ENCODE measurements around the gene CCDC85A. TPM values are rescaled to one million over a fixed set of nuclear protein-coding genes. Genes with fewer than 3 reads are reported as not detected.

The CCDC85A gene
- total and polyA plus RNA-seq, 2 experiments from 2014 or later, result 2.5 to 3.3 TPM

- DNase-seq (ENCODE audit: low spot score), result no peak
- no peak overlapping the region for H3K4me3 ChIP-seq
- no peak overlapping the region for H2AFZ ChIP-seq
- no peaks in the 10 kb centered on the region for H3K9me3 ChIP-seq (ENCODE audit: low read depth)
- no peak overlapping the region for H3K27ac ChIP-seq
- no peak overlapping the region for H3K4me2 ChIP-seq
- TF ChIP-seq EZH2 (IDR thresholded peaks at IDR 0.05; ENCODE audit: borderline replicate concordance) (no peak), CTCF (IDR thresholded peaks at IDR 0.05; ENCODE audit: poor library complexity) (no peak), EZH2phosphoT487 (IDR thresholded peaks at IDR 0.05; ENCODE audit: low read depth, severe bottlenecking, unreplicated experiment) (no peak)
- H3K27me3 ChIP-seq, result no peaks in the 10 kb centered on the region
- no peaks in the 10 kb centered on the region for H3K36me3 ChIP-seq (replicated peaks; ENCODE audit: insufficient read depth, low read depth)
- WGBS (ENCODE audit: low lambda C conversion rate, missing lambda C conversion rate), result 49% methylated on average over 2 of the region's 2 CpGs
- H4K20me1 ChIP-seq (ENCODE audit: insufficient read depth, poor library complexity, severe bottlenecking), result no peaks in the 10 kb centered on the region
- H3K9me2 ChIP-seq (replicated peaks; ENCODE audit: insufficient read depth), result no peaks in the 10 kb centered on the region
- H3K4me1 ChIP-seq (ENCODE audit: insufficient read depth), result peaks cover 7% of the 10 kb centered on the region
- no peaks in the 10 kb centered on the region for H3K79me2 ChIP-seq
Observed at GRCh38 chr2:56314796-56315195, 131.0 kb downstream of the CCDC85A start.

- no peaks in the 10 kb centered on the region for H3K27me3 ChIP-seq
- H2AFZ ChIP-seq, result no peak overlapping the region
- H3K9me2 ChIP-seq (replicated peaks; ENCODE audit: insufficient read depth), result no peaks in the 10 kb centered on the region
- H3K4me3 ChIP-seq, result no peak overlapping the region
- DNase-seq (ENCODE audit: low spot score), result no peak
- H3K4me2 ChIP-seq, result no peak overlapping the region
- H3K27ac ChIP-seq, result no peak overlapping the region
- no peak for TF ChIP-seq EZH2phosphoT487 (IDR thresholded peaks at IDR 0.05; ENCODE audit: low read depth, severe bottlenecking, unreplicated experiment)
- TF ChIP-seq CTCF (IDR thresholded peaks at IDR 0.05; ENCODE audit: poor library complexity), result no peak
- TF ChIP-seq EZH2 (IDR thresholded peaks at IDR 0.05; ENCODE audit: borderline replicate concordance), result no peak
- H3K4me1 ChIP-seq (ENCODE audit: insufficient read depth), result peaks cover 7% of the 10 kb centered on the region
- no peaks in the 10 kb centered on the region for H3K36me3 ChIP-seq (replicated peaks; ENCODE audit: insufficient read depth, low read depth)
- H3K9me3 ChIP-seq (ENCODE audit: low read depth), result no peaks in the 10 kb centered on the region
- no peaks in the 10 kb centered on the region for H3K79me2 ChIP-seq
- H4K20me1 ChIP-seq (ENCODE audit: insufficient read depth, poor library complexity, severe bottlenecking), result no peaks in the 10 kb centered on the region
Observed at GRCh38 chr2:56315376-56315775, 131.6 kb downstream of the CCDC85A start.

DNA sequence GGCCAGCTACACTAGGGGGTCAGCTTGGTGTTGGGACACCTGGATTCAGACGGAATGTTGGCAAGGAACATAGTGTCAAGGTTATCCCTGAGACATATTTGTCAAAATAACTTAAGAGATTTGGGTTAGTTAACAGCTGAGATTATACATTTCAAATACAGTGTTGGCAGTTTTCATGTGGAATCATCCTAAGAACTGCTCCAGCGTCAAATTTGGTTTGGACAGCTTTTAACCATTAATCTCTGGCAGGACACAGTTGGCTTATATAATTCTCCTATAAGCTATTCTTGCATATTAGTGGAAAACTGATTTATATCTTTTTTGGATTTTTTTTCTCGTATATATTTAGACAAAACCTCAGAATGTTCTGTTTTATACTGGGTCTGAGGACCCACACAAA, 132.2 kb downstream of the CCDC85A start:
- DNase-seq (ENCODE audit: low spot score), result no peak
- H3K27me3 ChIP-seq, result no peaks in the 10 kb centered on the region
- no peak for TF ChIP-seq EZH2phosphoT487 (IDR thresholded peaks at IDR 0.05; ENCODE audit: low read depth, severe bottlenecking, unreplicated experiment)
- no peak for TF ChIP-seq CTCF (IDR thresholded peaks at IDR 0.05; ENCODE audit: poor library complexity)
- TF ChIP-seq EZH2 (IDR thresholded peaks at IDR 0.05; ENCODE audit: borderline replicate concordance), result no peak
- no peaks in the 10 kb centered on the region for H3K79me2 ChIP-seq
- no peak overlapping the region for H2AFZ ChIP-seq
- no peaks in the 10 kb centered on the region for H3K36me3 ChIP-seq (replicated peaks; ENCODE audit: insufficient read depth, low read depth)
- no peak overlapping the region for H3K4me3 ChIP-seq
- H3K9me2 ChIP-seq (replicated peaks; ENCODE audit: insufficient read depth), result no peaks in the 10 kb centered on the region
- H3K4me2 ChIP-seq, result no peak overlapping the region
- H3K27ac ChIP-seq, result no peak overlapping the region
- H3K9me3 ChIP-seq (ENCODE audit: low read depth), result no peaks in the 10 kb centered on the region
- no peaks in the 10 kb centered on the region for H4K20me1 ChIP-seq (ENCODE audit: insufficient read depth, poor library complexity, severe bottlenecking)
- 88% methylated on average over 3 of the region's 3 CpGs for WGBS (ENCODE audit: low lambda C conversion rate, missing lambda C conversion rate)
- peaks cover 7% of the 10 kb centered on the region for H3K4me1 ChIP-seq (ENCODE audit: insufficient read depth)

GRCh38 chr2:56318147-56318546, 134.4 kb downstream of the CCDC85A start:
- no peaks in the 10 kb centered on the region for H3K9me3 ChIP-seq (ENCODE audit: low read depth)
- 96% methylated on average over 4 of the region's 4 CpGs for WGBS (ENCODE audit: low lambda C conversion rate, missing lambda C conversion rate)
- H3K36me3 ChIP-seq (replicated peaks; ENCODE audit: insufficient read depth, low read depth), result no peaks in the 10 kb centered on the region
- no peaks in the 10 kb centered on the region for H3K9me2 ChIP-seq (replicated peaks; ENCODE audit: insufficient read depth)
- no peaks in the 10 kb centered on the region for H3K79me2 ChIP-seq
- H3K4me1 ChIP-seq (ENCODE audit: insufficient read depth), result peaks cover 7% of the 10 kb centered on the region
- no peak overlapping the region for H2AFZ ChIP-seq
- no peak overlapping the region for H3K4me3 ChIP-seq
- no peaks in the 10 kb centered on the region for H3K27me3 ChIP-seq
- H3K4me2 ChIP-seq, result no peak overlapping the region
- no peak overlapping the region for H3K27ac ChIP-seq
- no peak for DNase-seq (ENCODE audit: low spot score)
- no peaks in the 10 kb centered on the region for H4K20me1 ChIP-seq (ENCODE audit: insufficient read depth, poor library complexity, severe bottlenecking)
- TF ChIP-seq EZH2phosphoT487 (IDR thresholded peaks at IDR 0.05; ENCODE audit: low read depth, severe bottlenecking, unreplicated experiment) (no peak), EZH2 (IDR thresholded peaks at IDR 0.05; ENCODE audit: borderline replicate concordance) (no peak), CTCF (IDR thresholded peaks at IDR 0.05; ENCODE audit: poor library complexity) (no peak)
